Chondrocyte (in vitro differentiated cells): ENCODE measurements around the gene RAD51C. TPM values are rescaled to one million over a fixed set of nuclear protein-coding genes. Genes with fewer than 3 reads are reported as not detected.
"Not testable (repeated sequence)": the region's sequence is repeated elsewhere in the genome, so short reads cannot be mapped to it uniquely, and the experiment has no call there.

Source experiments
- DNase-seq: peaks from one replicate; pipeline ENCODE4 v3.0.0; 2021; ENCODE audit warnings: mixed read lengths, low spot score
- H3K27ac Mint-ChIP-seq: one replicate; pipeline ENCODE4 v1.8.0; 2021; ENCODE audit warnings: mild to moderate bottlenecking, moderate library complexity, mixed read lengths; ENCODE audit not compliant: unreplicated experiment
- H3K27me3 Mint-ChIP-seq: 2 replicates; pipeline ENCODE4 v1.8.0; 2021; ENCODE audit warnings: low read depth, mixed read lengths
- H3K36me3 Mint-ChIP-seq: 2 replicates; pipeline ENCODE4 v1.8.0; 2021; ENCODE audit warnings: low read depth, mixed read lengths
- H3K4me1 Mint-ChIP-seq: 2 replicates; pipeline ENCODE4 v1.8.0; 2021; ENCODE audit warnings: low read depth, mild to moderate bottlenecking, mixed read lengths
- H3K4me3 Mint-ChIP-seq: one replicate; pipeline ENCODE4 v1.8.0; 2021; ENCODE audit warnings: mild to moderate bottlenecking, moderate library complexity, mixed read lengths; ENCODE audit not compliant: unreplicated experiment
- H3K9me3 Mint-ChIP-seq: 2 replicates; pipeline ENCODE4 v1.8.0; 2021; ENCODE audit warnings: low read depth, mixed read lengths
- CTCF ChIP-seq: fragments of 200-600 bp; sonication (generic); IDR thresholded peaks from 2 replicates; pipeline ENCODE4 v1.5.0; 2021; ENCODE audit warnings: antibody characterized with exemption, mild to moderate bottlenecking, moderate library complexity
- total RNA-seq: library from RNA; stranded (reverse); gene quantifications from 3 replicates; pipeline ENCODE4 v1.2.1, GENCODE V29; 2021

The RAD51C gene
- total RNA-seq, 1 donor from 2014 or later, result 22.3 TPM

- Mint-ChIP-seq H3K4me1 (no peaks in the 10 kb centered on the region), H3K27me3 (no peaks in the 10 kb centered on the region), H3K27ac (no peak overlapping the region), H3K36me3 (peaks cover 2% of the 10 kb centered on the region), H3K9me3 (no peaks in the 10 kb centered on the region), H3K4me3 (no peak overlapping the region)
- TF ChIP-seq CTCF, result no peak
- no peak for DNase-seq
Measured at GRCh38 chr17:58730937-58731336, 38.5 kb downstream of the RAD51C start.

GRCh38 chr17:58734040-58734439 is 41.6 kb downstream of the RAD51C start:
- no peaks in the 10 kb centered on the region for H3K36me3 Mint-ChIP-seq
- H3K27me3 Mint-ChIP-seq, result no peaks in the 10 kb centered on the region
- no peak overlapping the region for H3K27ac Mint-ChIP-seq
- H3K4me1 Mint-ChIP-seq, result no peaks in the 10 kb centered on the region
- no peak overlapping the region for H3K4me3 Mint-ChIP-seq
- no peak for TF ChIP-seq CTCF
- no peaks in the 10 kb centered on the region for H3K9me3 Mint-ChIP-seq
- DNase-seq, result no peak

- TF ChIP-seq CTCF, result no peak
- H3K36me3 Mint-ChIP-seq, result no peaks in the 10 kb centered on the region
- H3K27ac Mint-ChIP-seq, result no peak overlapping the region
- no peaks in the 10 kb centered on the region for H3K4me1 Mint-ChIP-seq
- no peak overlapping the region for H3K4me3 Mint-ChIP-seq
- H3K27me3 Mint-ChIP-seq, result no peaks in the 10 kb centered on the region
- DNase-seq, result no peak
- no peaks in the 10 kb centered on the region for H3K9me3 Mint-ChIP-seq
Measured at GRCh38 chr17:58734811-58735210, 42.4 kb downstream of the RAD51C start.

- TF ChIP-seq CTCF, result no peak
- no peak overlapping the region for H3K4me3 Mint-ChIP-seq
- no peak for DNase-seq
- no peaks in the 10 kb centered on the region for H3K4me1 Mint-ChIP-seq
- no peaks in the 10 kb centered on the region for H3K36me3 Mint-ChIP-seq
- no peaks in the 10 kb centered on the region for H3K27me3 Mint-ChIP-seq
- no peaks in the 10 kb centered on the region for H3K9me3 Mint-ChIP-seq
- no peak overlapping the region for H3K27ac Mint-ChIP-seq
Measured at GRCh38 chr17:58741121-58741625, 48.8 kb downstream of the RAD51C start.

- Mint-ChIP-seq H3K9me3 (no peaks in the 10 kb centered on the region), H3K27me3 (no peaks in the 10 kb centered on the region), H3K4me1 (no peaks in the 10 kb centered on the region), H3K36me3 (no peaks in the 10 kb centered on the region), H3K4me3 (no peak overlapping the region), H3K27ac (no peak overlapping the region)
- DNase-seq, result no peak
- no peak for TF ChIP-seq CTCF
Measured at GRCh38 chr17:58747674-58748073, 55.3 kb downstream of the RAD51C start.

- not testable (repeated sequence) for H3K9me3 Mint-ChIP-seq, H3K4me1 Mint-ChIP-seq, H3K27ac Mint-ChIP-seq, DNase-seq, H3K4me3 Mint-ChIP-seq, H3K27me3 Mint-ChIP-seq, H3K36me3 Mint-ChIP-seq
Measured at GRCh38 chr17:58749627-58750026, 57.2 kb downstream of the RAD51C start.
